ENCODE results near the gene OR11G2.

DNA sequence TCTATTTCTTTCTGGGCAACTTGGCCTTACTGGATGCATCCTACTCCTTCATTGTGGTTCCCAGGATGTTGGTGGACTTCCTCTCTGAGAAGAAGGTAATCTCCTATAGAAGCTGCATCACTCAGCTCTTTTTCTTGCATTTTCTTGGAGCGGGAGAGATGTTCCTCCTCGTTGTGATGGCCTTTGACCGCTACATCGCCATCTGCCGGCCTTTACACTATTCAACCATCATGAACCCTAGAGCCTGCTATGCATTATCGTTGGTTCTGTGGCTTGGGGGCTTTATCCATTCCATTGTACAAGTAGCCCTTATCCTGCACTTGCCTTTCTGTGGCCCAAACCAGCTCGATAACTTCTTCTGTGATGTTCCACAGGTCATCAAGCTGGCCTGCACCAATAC is 46.8 kb upstream of the OR11G2 start:
- TF ChIP-seq, protein P1, sequence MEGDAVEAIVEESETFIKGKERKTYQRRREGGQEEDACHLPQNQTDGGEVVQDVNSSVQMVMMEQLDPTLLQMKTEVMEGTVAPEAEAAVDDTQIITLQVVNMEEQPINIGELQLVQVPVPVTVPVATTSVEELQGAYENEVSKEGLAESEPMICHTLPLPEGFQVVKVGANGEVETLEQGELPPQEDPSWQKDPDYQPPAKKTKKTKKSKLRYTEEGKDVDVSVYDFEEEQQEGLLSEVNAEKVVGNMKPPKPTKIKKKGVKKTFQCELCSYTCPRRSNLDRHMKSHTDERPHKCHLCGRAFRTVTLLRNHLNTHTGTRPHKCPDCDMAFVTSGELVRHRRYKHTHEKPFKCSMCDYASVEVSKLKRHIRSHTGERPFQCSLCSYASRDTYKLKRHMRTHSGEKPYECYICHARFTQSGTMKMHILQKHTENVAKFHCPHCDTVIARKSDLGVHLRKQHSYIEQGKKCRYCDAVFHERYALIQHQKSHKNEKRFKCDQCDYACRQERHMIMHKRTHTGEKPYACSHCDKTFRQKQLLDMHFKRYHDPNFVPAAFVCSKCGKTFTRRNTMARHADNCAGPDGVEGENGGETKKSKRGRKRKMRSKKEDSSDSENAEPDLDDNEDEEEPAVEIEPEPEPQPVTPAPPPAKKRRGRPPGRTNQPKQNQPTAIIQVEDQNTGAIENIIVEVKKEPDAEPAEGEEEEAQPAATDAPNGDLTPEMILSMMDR (IDR thresholded peaks at IDR 0.05; ENCODE audit: low read depth, low read length) = peak; percentile 41
- no peak for TF ChIP-seq POLR2A (IDR thresholded peaks at IDR 0.05; ENCODE audit: extremely low read depth, insufficient read length)
- TF ChIP-seq, protein P2, sequence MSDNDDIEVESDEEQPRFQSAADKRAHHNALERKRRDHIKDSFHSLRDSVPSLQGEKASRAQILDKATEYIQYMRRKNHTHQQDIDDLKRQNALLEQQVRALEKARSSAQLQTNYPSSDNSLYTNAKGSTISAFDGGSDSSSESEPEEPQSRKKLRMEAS (IDR thresholded peaks at IDR 0.05; ENCODE audit: low read depth, low read length) = no peak
